ENCODE results near the gene CEP76. TPM values are rescaled to one million over a fixed set of nuclear protein-coding genes. Genes with fewer than 3 reads are reported as not detected.

CEP76 gene
- polyA plus RNA-seq, 1 donor from 2014 or later: 21.4 TPM

- no peak overlapping the region for H3K27ac ChIP-seq (ENCODE audit: low read length)
- H3K9me3 ChIP-seq (ENCODE audit: low read length): no peaks in the 10 kb centered on the region
- no peaks in the 10 kb centered on the region for H3K79me2 ChIP-seq (replicated peaks; ENCODE audit: insufficient read depth, low read length)
- H3F3A ChIP-seq (ENCODE audit: insufficient read depth, low read length, poor library complexity, severe bottlenecking): no peaks in the 10 kb centered on the region
- H3K27me3 ChIP-seq (ENCODE audit: insufficient read depth, low read depth, low read length): no peaks in the 10 kb centered on the region
- no peak overlapping the region for H3K4me2 ChIP-seq (ENCODE audit: low read length)
- no peaks in the 10 kb centered on the region for H3K9me2 ChIP-seq (ENCODE audit: insufficient read depth, low read length)
- no peak overlapping the region for H2AFZ ChIP-seq (ENCODE audit: low read depth, low read length)
- no peak overlapping the region for H3K9ac ChIP-seq (ENCODE audit: low read length)
- no peak overlapping the region for H3K4me3 ChIP-seq (ENCODE audit: low read length)
- no peaks in the 10 kb centered on the region for H4K20me1 ChIP-seq (ENCODE audit: insufficient read depth)
- TF ChIP-seq CTCF (IDR thresholded peaks at IDR 0.05; ENCODE audit: poor library complexity, severe bottlenecking) (no peak), EP300 (conservative IDR thresholded peaks at IDR 0.05; ENCODE audit: poor library complexity, severe bottlenecking) (no peak), TAF1 (IDR thresholded peaks at IDR 0.05; ENCODE audit: low read depth) (no peak)
- H3K36me3 ChIP-seq (ENCODE audit: insufficient read depth, low read length): no peaks in the 10 kb centered on the region
These were observed 39.9 kb upstream of the CEP76 start for GRCh38 chr18:12742453-12742852.

GRCh38 chr18:12741351-12741750 lies 38.8 kb upstream of the CEP76 start:
- Histone ChIP-seq H3K9ac (ENCODE audit: low read length) (no peak overlapping the region), H3K4me2 (ENCODE audit: low read length) (no peak overlapping the region), H3K4me3 (ENCODE audit: low read length) (no peak overlapping the region), H3K9me2 (ENCODE audit: insufficient read depth, low read length) (no peaks in the 10 kb centered on the region), H3K36me3 (ENCODE audit: insufficient read depth, low read length) (no peaks in the 10 kb centered on the region), H3K79me2 (replicated peaks; ENCODE audit: insufficient read depth, low read length) (no peaks in the 10 kb centered on the region), H3F3A (ENCODE audit: insufficient read depth, low read length, poor library complexity, severe bottlenecking) (no peaks in the 10 kb centered on the region), H3K27ac (ENCODE audit: low read length) (no peak overlapping the region), H3K27me3 (ENCODE audit: insufficient read depth, low read depth, low read length) (no peaks in the 10 kb centered on the region), H3K9me3 (ENCODE audit: low read length) (no peaks in the 10 kb centered on the region), H4K20me1 (ENCODE audit: insufficient read depth) (no peaks in the 10 kb centered on the region), H2AFZ (ENCODE audit: low read depth, low read length) (no peak overlapping the region)
- TF ChIP-seq CTCF (IDR thresholded peaks at IDR 0.05; ENCODE audit: poor library complexity, severe bottlenecking) (no peak), RAD21 (conservative IDR thresholded peaks at IDR 0.05) (no peak), SMC3 (conservative IDR thresholded peaks at IDR 0.05; ENCODE audit: poor library complexity) (no peak), MXI1 (conservative IDR thresholded peaks at IDR 0.05; ENCODE audit: poor library complexity, severe bottlenecking) (no peak), TAF1 (IDR thresholded peaks at IDR 0.05; ENCODE audit: low read depth) (no peak), POLR2AphosphoS5 (IDR thresholded peaks at IDR 0.05) (no peak), REST (IDR thresholded peaks at IDR 0.05; ENCODE audit: borderline replicate concordance) (no peak), EZH2 (IDR thresholded peaks at IDR 0.05; ENCODE audit: borderline replicate concordance, insufficient read depth, low read length, poor library complexity, severe bottlenecking) (no peak), EP300 (conservative IDR thresholded peaks at IDR 0.05; ENCODE audit: poor library complexity, severe bottlenecking) (no peak)

Data from neural cell (in vitro differentiated cells).